Upper lobe of right lung (tissue), 1 donor: ENCODE data around the gene GDA. TPM values are rescaled to one million over a fixed set of nuclear protein-coding genes. Genes with fewer than 3 reads are reported as not detected.
A peak's percentile ranks its signal among the peaks of the same experiment; 100 is the strongest.

Experiments used
- ATAC-seq: fragments of 200-7000 bp; cut with Tn5 transposase; one replicate; pipeline ENCODE4 v1.9.1; 2020; ENCODE audit warnings: mild to moderate bottlenecking, moderate library complexity
- DNase-seq: peaks from one replicate; pipeline ENCODE4 v3.0.0-alpha.2; 2020
- H3K27ac ChIP-seq: fragments of 200-600 bp; one replicate; pipeline ENCODE4 v1.8.0; 2022
- H3K27me3 ChIP-seq: fragments of 200-600 bp; one replicate; pipeline ENCODE4 v1.8.0; 2022; ENCODE audit warnings: mild to moderate bottlenecking
- H3K36me3 ChIP-seq: fragments of 200-600 bp; one replicate; pipeline ENCODE4 v1.8.0; 2022
- H3K4me1 ChIP-seq: fragments of 200-600 bp; one replicate; pipeline ENCODE4 v1.8.0; 2022
- H3K4me3 ChIP-seq: fragments of 200-600 bp; one replicate; pipeline ENCODE4 v1.8.0; 2022; ENCODE audit warnings: mild to moderate bottlenecking
- H3K9me3 ChIP-seq: fragments of 200-600 bp; one replicate; pipeline ENCODE4 v1.8.0; 2022
- intact Hi-C: fragments of 100-400 bp; cut with DNase I; formaldehyde crosslinking; loops from one replicate; pipeline ENCODE4 v1.11.0; 2022
- long read RNA-seq: library from polyadenylated mRNA; unstranded; transcript quantifications from one replicate; pipeline ENCODE4 v2.0.0, GENCODE V29; 2021
- total RNA-seq: library from RNA; stranded (reverse); fragmentation: NEBNext Ultra II Directional; extraction: Animal tissue kit (Norgen Biotek cat#: 25700); gene quantifications from one replicate; pipeline ENCODE4 v1.2.1, GENCODE V29; 2021
- TF ChIP-seq, protein P1 (sequence below): fragments of 200-600 bp; IDR thresholded peaks from one replicate; pipeline ENCODE4 v1.8.0; 2022; ENCODE audit warnings: antibody characterized with exemption
- donor health status: DM: no; HTN: yes; CAD: no; lungs with severe emphysema.

GDA gene
- 0.20 TPM for total RNA-seq
- long read RNA-seq: 0 reads

DNA sequence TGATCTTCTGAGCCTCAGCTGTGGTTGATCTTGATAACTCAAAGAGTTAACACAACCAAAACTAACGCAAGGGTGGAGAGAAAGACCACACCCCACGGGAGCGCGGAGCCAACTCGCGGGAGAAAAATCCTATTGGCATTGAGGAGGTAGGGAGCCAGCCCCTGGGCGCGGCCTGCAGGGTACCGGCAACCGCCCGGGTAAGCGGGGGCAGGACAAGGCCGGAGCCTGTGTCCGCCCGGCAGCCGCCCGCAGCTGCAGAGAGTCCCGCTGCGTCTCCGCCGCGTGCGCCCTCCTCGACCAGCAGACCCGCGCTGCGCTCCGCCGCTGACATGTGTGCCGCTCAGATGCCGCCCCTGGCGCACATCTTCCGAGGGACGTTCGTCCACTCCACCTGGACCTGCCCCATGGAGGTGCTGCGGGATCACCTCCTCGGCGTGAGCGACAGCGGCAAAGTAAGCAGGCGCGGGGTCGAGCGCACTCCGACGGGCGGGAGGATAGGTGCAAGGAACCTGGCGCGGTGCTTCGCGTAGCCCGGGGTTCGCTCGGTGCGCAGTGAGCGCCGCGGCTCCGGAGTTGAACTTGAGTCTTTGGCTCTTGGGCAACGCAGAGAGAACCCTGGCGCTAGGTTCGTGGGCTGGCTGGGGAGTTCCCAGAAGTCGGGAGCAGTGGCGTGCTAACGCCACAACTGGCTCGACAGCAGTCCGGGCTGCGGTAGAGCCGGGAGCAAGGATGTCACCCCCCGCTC is at the start of gene GDA:
Gene GDA, plus strand, starts transcription at position 210 of the 745 bp plus-strand sequence. Its CDS starts 120 bp downstream, at position 330.
- TF ChIP-seq, protein P1, sequence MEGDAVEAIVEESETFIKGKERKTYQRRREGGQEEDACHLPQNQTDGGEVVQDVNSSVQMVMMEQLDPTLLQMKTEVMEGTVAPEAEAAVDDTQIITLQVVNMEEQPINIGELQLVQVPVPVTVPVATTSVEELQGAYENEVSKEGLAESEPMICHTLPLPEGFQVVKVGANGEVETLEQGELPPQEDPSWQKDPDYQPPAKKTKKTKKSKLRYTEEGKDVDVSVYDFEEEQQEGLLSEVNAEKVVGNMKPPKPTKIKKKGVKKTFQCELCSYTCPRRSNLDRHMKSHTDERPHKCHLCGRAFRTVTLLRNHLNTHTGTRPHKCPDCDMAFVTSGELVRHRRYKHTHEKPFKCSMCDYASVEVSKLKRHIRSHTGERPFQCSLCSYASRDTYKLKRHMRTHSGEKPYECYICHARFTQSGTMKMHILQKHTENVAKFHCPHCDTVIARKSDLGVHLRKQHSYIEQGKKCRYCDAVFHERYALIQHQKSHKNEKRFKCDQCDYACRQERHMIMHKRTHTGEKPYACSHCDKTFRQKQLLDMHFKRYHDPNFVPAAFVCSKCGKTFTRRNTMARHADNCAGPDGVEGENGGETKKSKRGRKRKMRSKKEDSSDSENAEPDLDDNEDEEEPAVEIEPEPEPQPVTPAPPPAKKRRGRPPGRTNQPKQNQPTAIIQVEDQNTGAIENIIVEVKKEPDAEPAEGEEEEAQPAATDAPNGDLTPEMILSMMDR: no peak
- H3K4me3 ChIP-seq: peak within 1 kb of the TSS; percentile 19
- H3K27me3 ChIP-seq: peaks cover 36% of the 10 kb centered on the region
- peak; percentile 62 for ATAC-seq
- no peak for DNase-seq
- intact Hi-C loops: no loop called here
- H3K27ac ChIP-seq: no peak within 1 kb of the TSS
- no peaks in the 10 kb centered on the region for H3K9me3 ChIP-seq
- no peaks in the 10 kb centered on the region for H3K36me3 ChIP-seq
- no peaks in the 10 kb centered on the region for H3K4me1 ChIP-seq

DNA sequence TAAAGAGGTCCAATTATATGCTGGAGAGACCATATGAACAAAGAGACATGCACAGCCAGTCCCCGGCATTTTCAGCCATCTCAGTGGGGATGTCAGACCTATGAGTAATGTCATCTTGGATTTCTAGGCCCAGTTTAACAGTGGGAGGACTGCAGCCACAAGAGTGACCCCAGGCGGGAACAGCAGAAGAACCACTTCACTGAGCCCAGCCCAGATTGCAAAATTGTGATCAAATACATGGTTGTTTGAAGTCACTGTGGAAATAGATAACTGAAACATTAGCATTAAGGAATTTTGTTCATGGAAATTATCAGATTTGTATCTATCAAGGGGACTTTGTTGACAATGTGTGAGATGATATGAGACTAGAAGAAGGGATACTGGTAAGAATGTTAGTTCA is 46.7 kb upstream of the GDA start:
- no peak for ATAC-seq
- Histone ChIP-seq H3K27me3 (no peaks in the 10 kb centered on the region), H3K9me3 (peaks cover 3% of the 10 kb centered on the region), H3K4me3 (no peak overlapping the region), H3K36me3 (no peaks in the 10 kb centered on the region), H3K27ac (no peak overlapping the region), H3K4me1 (no peaks in the 10 kb centered on the region)
- TF ChIP-seq, protein P1: no peak
- intact Hi-C loops: no loop called here
- DNase-seq: no peak

- DNase-seq (no peak), ATAC-seq (no peak)
- H3K27ac ChIP-seq: no peak overlapping the region
- no peaks in the 10 kb centered on the region for H3K36me3 ChIP-seq
- H3K4me1 ChIP-seq: no peaks in the 10 kb centered on the region
- intact Hi-C loops: no loop called here
- TF ChIP-seq, protein P1: no peak
- no peak overlapping the region for H3K4me3 ChIP-seq
- no peaks in the 10 kb centered on the region for H3K9me3 ChIP-seq
- H3K27me3 ChIP-seq: no peaks in the 10 kb centered on the region
Observed at GRCh38 chr9:72113056-72113455, 36.2 kb upstream of the GDA start.

GRCh38 chr9:72119853-72120252 is 29.4 kb upstream of the GDA start:
- no peaks in the 10 kb centered on the region for H3K27me3 ChIP-seq
- no peak overlapping the region for H3K27ac ChIP-seq
- no peak overlapping the region for H3K4me3 ChIP-seq
- TF ChIP-seq, protein P1: no peak
- ATAC-seq (no peak), DNase-seq (no peak)
- intact Hi-C loops: no loop called here
- no peaks in the 10 kb centered on the region for H3K36me3 ChIP-seq
- no peaks in the 10 kb centered on the region for H3K4me1 ChIP-seq
- H3K9me3 ChIP-seq: no peaks in the 10 kb centered on the region

GRCh38 chr9:72124947-72125346 is 24.3 kb upstream of the GDA start:
- DNase-seq: no peak
- Histone ChIP-seq H3K27me3 (no peaks in the 10 kb centered on the region), H3K4me3 (no peak overlapping the region), H3K4me1 (no peaks in the 10 kb centered on the region), H3K27ac (no peak overlapping the region), H3K9me3 (no peaks in the 10 kb centered on the region), H3K36me3 (no peaks in the 10 kb centered on the region)
- intact Hi-C loops: no loop called here
- TF ChIP-seq, protein P1: no peak
- no peak for ATAC-seq

GRCh38 chr9:72127753-72128152 is 21.5 kb upstream of the GDA start:
- no peak for ATAC-seq
- no peaks in the 10 kb centered on the region for H3K36me3 ChIP-seq
- H3K4me3 ChIP-seq: no peak overlapping the region
- H3K9me3 ChIP-seq: no peaks in the 10 kb centered on the region
- TF ChIP-seq, protein P1: no peak
- no peaks in the 10 kb centered on the region for H3K4me1 ChIP-seq
- no peaks in the 10 kb centered on the region for H3K27me3 ChIP-seq
- no peak overlapping the region for H3K27ac ChIP-seq
- intact Hi-C loops: no loop called here
- DNase-seq: no peak
